HG02798 (cell line): ENCODE results near the gene ARHGAP1.

Source experiments
- ATAC-seq: cut with Tn5 transposase; IDR thresholded peaks from one replicate; pipeline ENCODE4 v1.9.1; 2021; ENCODE audit warnings: mild to moderate bottlenecking; ENCODE audit not compliant: unreplicated experiment, poor library complexity

Gene ARHGAP1

DNA sequence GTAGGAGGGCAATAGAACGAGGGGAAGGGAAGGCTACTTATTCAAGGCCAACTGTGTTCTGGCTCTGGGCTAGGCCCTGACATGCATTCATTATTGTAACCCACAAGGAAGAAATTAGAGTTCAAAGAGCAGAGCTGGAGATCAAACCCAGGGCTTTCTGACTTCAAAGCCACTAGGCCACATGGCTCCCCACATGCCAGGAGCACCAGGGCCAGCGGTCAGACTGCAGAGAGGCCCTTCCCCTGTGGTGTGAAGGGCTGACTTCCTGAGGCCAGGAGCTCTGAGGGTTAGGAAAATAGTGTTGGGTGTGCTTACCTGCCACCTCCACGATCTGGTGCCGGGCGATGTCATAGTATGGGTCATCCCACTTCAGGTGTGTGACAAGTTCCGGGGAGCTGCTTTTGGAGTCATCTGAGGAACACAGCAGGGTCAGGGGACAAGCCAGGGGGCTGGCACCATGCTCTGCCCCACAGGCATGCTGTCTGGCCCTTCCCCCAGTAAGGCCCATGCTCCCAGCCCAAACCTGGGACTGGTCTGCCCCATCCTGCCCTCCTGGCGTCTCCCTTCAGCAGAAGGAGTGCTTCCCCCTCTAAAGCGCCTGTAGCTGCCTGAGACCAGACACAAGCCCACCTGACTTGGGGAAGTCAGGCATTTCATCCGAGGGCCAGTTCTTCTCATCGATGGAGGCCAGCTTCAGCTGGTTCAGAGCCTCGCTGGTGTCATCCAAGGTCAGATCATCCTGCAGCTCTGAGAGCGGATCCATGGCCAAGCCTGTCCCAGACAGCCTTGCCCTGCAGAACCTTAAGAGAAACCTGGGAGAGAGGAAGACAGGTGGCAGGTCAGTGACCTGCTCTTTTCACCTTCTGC is 4.8 kb downstream of the ARHGAP1 start:
- no peak for ATAC-seq

DNA sequence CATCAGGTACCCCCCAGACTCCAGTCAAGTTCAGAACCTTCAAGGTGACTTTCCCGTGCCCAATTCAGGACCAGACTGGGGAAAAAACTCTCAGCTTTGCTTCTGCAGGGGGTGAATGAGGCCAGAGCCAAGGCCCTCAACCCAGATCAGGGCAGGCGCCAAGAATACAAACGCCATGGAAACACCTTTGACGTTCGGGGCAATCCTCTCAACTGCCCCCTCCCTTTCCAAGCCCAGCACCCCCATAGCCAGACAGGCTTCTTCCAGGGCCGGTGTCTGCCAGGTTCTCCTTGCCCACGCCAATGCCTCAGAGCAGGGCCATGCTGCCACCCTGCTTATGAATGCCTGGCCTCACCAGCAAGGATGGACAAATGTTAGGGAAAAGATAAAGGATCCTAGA is 5.8 kb downstream of the ARHGAP1 start:
- no peak for ATAC-seq

- ATAC-seq, result no peak
Observed at GRCh38 chr11:46694072-46694471, 6.3 kb downstream of the ARHGAP1 start.

- no peak for ATAC-seq
Observed at GRCh38 chr11:46693597-46694012, 6.8 kb downstream of the ARHGAP1 start.

- ATAC-seq, result no peak
Observed at GRCh38 chr11:46692450-46692849, 8.0 kb downstream of the ARHGAP1 start.

- no peak for ATAC-seq
Observed at GRCh38 chr11:46690702-46691101, 9.7 kb downstream of the ARHGAP1 start.

DNA sequence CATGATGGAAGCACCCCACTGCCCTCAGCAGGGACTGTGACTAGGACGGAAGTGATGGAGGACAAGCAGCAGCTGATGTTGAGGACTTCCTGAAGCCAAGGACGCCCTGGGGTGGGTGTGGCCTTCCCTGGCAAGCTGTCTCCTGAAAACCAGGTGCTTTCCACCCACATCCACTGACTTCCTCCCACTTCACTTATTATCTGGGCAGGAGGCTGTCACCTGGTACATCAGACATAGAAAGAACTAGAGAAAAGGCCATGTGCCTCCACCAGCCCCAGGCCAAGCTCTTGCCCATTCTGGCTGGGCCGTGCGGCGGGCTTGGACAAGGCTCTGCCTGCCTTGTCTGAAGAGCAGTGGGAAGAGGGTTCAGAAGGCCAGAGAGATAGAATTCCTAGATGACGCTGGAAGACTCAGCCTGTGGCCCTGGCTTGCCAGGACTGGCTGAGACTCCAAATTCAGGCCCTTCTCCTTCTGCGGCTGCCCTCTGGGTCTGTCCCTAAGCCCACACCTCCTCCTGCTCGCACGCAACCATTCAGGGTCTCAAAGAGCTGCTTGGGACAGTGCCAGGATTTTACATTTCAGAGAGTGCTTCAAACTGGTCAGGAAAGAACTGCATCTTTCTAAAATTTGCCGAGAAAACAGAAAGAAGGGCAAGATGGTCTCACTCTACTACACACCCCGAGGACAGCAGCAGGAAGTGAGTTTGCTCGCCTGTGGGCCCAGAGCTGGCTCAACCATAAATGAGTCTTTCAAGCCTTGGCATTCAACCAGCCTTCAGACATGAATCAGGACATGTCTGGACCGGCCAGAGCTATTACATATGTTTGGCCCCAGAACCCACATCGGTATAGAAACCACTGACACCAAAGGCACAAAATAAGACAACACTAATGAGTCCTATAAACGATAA is 13.3 kb downstream of the ARHGAP1 start:
- ATAC-seq, result no peak

GRCh38 chr11:46684367-46684766 is 16.1 kb downstream of the ARHGAP1 start:
- no peak for ATAC-seq

GRCh38 chr11:46682773-46683752 is 17.4 kb downstream of the ARHGAP1 start:
- ATAC-seq, result no peak

- ATAC-seq, result no peak
Observed at GRCh38 chr11:46681814-46682213, 18.6 kb downstream of the ARHGAP1 start.

DNA sequence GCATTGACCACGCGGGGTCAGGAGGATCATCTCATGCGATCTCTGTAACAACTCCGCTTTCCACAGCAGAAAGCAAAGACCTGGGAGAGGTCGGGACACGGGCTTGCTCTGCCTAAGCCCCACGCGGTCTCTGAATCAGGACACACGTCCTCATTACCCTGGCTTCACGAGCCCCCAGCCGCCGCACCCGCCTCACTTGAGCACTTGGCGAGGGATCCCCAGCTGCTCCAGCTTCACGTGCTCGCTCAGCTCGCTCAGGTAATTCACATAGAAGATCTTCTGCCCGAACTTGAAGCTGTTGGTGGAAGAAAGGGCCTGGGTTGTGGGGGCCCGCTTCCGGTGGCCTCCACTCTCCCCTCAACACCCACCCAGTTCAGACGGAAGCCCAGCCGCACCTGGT is 19.6 kb downstream of the ARHGAP1 start:
- no peak for ATAC-seq

DNA sequence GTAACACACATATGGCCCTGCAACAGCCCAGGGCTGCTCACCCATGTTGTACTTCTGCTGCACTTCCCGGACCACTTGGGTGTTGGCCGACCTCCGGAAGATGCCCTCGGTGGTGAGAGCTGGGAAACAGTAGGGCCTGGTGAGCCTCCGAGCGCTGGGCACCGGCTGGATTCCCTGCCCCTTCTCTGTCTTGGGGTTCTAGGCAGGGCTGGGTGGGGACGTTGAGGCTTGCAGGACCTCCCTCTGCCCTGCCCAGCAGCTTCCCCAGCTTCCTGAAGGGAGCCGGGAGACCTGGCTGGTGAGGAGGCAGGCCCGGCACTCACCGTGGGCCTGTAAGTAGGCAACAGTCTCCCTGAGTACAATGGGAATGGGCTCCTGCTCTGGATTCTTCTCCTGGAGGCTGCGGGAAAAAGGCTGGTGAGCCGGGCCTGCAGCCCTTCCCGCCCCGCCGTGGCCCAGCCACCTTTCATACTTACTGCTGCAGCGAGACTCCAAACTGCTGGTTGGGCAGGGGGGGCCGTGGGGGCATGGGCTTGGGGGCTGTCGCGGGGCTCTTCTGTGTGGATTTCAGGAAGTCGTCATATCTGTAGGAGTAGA is 20.2 kb downstream of the ARHGAP1 start:
- ATAC-seq, result no peak

GRCh38 chr11:46679241-46680163 is 20.9 kb downstream of the ARHGAP1 start:
- ATAC-seq, result no peak

DNA sequence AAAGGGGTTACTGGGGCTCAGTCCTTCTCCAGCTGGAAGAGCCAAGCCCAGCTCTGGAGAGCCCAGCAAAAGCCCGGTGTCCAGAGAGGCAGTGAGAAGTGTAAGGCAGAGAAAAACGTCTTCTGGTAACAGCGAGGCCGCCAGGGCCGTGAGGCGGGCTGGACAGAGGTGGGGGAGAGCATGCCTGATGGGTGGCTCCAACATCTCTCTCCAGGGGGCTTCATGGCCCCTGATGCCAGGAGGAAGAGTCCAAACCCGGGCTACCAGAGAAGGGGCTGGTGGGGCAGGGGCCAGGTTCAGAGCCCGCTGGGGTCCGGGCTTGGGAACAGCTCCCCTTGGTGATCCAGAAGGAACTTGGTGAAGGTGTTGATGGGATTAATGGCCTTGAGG is 21.7 kb downstream of the ARHGAP1 start:
- no peak for ATAC-seq

DNA sequence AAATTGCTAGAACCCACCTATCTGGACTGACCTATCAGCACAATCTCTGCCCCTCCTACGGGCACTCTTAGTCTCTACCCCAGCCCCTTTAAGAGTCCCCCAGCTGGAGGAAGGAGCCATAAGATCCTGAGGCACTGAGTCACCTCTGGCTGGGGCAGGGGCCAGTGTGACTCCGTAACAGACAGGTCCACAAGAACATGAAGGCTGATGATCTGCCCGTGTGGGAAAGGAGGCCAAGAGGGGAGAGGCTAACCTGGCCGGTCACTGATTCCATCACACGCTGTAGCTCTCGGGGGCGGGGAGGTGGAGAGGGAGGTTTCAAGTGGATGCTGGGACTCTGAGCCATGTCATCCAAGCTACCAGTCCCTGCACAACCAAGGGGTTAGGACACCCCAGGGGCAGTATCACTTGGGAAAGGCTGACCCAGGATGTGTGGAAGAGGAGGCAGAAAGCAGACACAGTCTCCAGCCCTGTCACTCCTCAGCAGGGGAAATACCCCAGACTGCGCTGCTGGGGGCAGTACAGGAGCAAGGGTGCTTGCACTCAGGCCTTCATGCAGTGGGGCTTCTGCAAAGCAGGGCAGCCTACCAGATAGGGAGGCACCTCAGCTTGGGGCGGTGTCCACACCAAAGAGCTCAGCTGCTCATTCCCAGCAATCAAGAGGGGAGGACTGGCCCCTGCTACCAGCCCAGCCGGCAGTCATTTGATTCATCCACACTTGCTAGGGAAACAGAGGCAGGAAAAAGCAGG is 22.3 kb downstream of the ARHGAP1 start:
- no peak for ATAC-seq

DNA sequence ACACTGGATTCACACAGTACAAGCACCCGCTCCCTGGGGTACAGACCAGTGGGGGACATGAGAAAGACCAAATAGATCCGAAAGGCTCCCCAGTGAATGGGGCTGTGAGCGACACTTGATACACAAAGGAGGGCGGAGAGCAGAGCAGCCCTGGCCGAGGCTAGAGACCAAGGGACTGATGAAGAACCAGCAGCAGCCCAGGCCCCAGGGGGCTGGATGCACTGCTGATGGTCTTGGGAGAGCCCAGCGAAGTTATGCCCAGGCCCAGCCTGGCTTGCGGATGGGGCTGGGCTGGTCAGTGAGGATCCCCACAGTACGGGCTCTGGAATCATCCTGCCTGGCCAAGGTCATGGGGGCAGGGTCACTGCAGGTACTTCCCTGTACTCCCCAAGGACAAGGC is 23.2 kb downstream of the ARHGAP1 start:
- ATAC-seq, result no peak

DNA sequence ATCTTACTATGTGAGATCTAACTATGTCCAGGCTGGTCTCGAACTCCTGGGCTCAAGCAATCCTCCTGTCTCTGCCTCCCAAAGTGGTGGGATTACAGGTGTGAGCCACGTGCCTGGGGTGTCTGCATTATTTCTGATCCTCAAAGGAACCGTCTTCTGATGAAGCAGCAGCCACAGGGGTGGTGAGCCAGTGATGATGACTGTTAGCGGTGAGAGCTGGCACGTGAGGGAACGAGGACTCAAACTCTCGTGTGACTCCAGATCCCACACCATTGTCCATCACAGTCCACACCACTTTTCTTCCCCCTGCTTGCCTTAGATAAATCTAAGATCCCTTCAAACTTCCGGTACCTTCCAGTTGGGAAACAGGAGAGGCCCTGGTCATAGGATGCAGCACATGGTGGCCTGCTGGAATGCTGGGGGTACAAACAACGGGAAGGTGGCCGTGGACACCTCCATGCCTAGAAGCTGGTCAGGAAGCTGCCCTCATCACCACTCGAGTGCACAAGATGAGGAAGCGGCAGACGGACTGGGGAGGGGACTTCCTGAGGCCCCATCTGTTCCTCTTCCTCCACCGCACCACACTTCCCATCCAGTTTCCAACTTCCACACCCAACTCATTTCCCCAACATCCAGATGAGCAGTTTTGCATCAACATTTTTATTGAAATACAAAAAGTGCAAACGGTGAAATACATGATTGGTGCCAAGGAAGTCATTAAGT is 23.8 kb downstream of the ARHGAP1 start:
- no peak for ATAC-seq
